ENCODE results near the gene PDE3B.
A peak's percentile ranks its signal among the peaks of the same experiment; 100 is the strongest.

PDE3B gene

DNA sequence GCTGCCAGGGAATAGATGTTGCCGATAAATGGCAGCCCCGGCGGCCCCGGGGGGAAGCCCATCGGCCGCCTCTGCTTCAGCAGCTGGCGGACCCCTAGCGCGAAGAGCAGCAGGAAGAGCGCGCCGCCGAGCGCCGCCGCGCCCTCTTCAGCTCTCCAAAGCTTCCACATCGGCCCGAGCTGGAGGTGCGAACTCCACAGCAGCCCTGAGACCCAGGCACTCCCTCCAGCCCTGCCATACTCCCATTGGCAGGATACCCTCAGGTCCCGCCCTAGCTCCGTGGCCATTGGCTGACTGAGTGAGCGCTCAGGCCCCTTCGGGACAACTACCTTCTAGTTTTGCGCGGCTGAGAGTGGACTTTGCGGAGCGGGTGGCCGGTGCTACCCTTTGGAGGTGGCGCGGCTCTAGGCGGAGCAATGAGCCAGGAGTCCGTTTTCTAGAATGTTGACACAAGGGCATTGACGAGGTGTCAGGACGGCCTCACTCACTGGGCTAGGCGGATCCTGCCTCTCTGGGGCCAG is 248.5 kb downstream of the PDE3B start, which contains the start of gene CYP2R1:
CYP2R1 (minus strand) TSS at position 196 of the 521 bp plus-strand sequence; CDS start at position 170, 26 bp downstream.
- DNase-seq, result peak; percentile 94

DNA sequence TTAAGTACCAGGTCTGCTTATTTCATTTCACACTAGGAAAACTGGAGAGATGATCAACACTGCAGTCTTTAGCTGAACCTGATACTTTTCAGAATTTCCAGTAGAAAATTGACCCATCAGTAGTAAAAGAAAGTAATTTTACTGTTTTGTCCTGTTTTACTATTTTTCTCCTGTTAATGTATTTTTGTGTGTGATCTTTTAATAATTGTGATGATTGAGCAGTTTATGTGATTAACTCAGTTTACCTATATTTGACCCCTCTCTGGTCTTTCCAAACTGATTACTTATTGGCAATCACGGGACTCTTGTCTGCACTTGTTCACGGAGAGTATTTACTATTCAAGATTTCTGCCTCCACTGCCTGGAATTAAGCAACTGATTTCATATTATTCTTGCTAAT is 249.0 kb downstream of the PDE3B start:
- DNase-seq, result no peak

DNA sequence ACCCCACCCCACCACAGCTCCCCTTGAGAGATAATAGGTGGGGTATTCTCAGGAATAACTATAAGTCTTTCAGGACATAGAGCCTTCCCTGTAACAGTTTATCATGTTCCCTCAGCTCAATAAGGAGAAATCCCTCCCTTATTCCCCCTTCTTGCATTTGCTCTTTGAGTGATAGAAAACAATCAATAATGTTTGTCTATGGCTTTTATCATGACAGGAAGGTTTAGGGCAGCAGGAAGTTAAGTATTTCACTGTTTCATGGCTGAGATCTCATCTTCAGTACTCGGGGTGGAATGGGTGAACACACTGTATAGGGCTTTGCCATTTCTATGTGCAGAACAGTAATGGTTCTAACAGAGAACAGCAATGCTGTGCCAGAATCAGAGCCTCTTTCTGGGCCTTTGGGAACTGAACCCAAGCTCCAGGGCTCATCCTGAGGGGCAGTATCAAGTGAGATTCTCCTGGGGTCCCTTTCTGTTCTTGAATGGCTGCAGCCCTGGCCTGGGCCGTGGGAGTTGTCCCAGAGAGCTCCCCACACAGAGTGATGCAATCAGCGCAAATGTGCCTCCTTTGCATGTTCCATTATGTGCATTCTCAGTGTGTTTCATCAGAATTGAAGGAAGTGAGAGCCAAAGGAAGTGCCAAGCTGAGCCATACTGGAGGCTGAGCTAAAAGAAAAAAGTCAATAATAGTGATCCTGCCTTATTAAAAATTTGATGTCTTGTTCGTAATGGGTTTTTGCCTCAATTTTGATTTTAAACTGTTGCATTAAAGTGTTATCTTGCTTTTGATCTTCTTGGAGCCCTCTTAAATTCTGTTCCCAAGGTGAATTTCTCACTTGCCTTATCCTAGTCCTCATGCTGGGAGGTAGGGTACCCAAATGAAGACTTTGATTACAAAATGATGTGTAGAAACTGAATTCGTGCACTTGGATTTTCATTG is 251.3 kb downstream of the PDE3B start:
- no peak for DNase-seq

DNA sequence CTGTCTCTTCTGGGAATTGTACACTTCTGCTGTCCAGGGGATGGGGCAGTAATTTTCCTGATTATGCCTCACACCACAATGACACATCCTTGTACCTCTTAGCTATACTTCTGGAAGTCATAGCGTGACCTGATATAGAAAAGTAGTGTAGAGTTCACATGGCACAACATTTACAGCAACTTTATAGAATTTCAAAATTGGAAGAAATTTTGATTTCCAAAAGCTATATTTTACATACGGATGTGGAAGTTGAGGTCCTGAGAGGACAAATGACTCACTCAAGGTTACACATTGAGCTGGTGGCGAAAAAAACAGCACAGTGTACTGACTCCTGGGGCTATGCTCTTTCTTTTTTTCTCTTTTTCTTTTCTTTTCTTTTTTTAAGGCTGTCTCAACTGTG is 254.8 kb downstream of the PDE3B start:
- DNase-seq, result no peak

DNA sequence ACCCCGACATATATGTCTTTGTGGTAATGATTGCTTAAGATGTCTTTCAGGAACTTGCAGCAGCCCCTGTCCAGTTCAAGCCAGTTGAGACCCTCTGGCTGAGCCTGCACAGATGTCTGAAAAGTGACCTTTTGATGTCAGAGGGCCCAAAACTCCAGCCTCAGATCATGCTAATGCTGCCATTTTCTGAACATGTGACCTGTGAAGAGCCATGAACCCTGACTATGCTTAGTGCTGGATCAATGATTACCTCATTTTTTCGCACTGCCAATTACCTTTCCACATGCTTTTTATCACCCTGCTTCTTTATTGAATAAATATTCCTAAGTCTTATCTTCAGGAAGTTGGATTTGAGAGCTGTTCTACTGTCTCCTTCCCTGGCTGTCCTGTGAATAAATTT is 255.3 kb downstream of the PDE3B start:
- DNase-seq, result no peak

DNA sequence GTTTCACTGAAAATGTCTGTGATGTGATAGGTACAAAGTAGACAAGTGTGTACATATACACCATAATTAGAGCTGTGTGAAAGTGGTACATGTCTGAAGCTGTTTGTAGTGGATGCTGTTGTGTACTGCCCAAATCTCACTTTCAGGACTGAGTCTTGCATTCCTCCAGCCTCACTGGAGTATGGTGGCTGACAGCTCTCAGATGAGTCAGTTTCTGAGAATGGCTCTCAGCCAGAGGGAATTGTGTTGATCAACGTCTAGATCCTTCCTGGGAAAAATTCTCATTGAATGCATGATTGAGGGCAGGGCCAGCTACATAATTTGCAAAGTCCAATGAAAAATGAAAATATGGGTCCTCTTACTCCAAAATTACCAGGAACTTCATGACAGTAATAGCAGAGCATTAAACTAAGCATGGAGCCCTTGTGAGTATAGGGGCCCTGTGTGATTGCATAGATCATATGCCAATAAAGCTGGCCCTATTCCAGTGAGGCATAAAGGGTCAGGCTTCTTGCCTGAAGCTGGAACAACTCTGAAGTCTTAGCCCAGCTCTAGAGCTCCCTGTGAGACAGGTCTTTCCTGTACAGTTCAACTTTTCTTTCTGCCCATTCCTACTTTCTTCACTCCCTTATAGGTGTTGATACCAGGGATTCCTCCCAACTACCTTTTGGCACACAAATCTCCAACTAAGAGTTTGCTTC is 259.2 kb downstream of the PDE3B start:
- no peak for DNase-seq

DNA sequence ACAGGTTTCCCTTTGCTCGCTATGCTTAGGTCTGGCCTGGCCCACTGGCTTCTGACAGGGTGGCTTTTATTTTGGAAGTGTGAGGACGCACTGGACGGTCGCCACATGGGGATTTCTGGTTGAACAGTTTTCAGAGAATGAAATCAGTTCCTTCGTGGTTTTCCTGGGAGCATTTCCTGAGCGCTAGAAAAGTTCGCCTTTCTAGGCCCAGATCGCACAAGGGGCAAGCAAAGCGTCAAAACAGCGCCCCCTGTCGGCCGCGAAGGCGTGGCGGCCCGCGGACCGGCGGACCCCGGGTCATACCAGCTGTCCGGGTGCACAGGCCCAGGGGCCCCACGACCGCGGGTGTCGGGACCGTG is 261.1 kb downstream of the PDE3B start:
- no peak for DNase-seq

DNA sequence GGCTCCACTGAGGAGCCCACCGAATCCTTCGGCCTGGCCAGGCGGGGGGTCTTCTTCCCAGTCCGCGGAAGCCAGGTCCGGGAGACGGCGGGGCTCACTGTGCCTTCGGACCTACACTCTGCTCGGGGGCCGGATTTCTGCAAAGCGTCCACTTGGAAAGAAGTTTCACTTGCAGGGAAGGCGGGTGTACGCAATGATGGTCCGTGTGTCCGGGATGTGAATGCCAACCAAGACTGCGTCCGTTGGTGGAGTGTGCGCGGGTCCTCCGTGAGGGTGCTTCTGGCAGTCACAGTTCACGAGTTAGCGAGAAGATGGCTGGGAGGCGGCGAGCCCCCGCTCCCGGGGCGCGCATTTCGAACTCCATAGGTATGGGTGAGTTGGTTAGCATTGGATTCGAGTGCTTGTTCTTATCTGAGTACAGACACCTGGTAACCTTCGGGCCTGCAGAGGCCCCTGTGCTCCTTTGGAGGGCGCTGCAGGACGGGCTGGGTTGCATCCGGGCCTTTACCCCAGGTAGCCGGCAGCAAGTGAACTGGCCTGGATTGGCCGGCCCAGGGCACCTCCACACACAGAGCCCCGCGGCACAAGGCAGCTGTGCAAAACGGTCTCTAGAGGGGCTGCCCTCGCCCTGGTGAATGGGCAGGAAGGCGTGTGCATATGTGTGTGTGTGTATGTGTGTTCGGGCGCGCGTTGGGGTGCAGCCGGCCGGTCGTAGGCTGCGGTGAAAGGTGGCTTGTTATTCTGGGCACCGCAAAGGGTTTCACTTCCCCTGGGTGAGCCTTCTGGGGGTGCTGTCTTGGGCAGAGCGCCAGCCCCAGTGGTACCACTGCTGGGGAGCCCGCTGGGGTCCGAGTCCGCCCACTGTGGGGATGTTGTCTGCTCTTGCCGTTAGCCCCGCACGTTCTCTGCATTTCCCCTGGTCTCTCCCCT is 261.8 kb downstream of the PDE3B start:
- no peak for DNase-seq

DNA sequence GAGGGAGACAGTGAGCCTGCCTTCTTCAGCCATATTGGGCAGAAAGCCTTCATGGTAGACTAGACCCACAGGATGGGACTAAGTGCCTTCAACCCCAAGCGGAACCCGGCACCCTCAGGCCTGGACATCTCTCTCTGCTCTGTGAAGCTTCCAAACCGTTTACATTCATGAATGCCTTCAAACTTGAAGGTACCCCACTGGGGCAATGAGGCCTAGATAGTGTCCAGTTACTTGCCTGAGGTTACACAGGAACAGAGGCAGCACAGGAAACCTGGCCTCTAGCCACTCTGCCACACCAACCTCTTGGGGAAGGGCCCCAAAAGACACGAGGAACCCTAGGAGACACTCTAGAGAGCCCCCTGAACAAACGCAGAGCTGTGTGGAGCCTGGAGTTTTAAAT is 263.0 kb downstream of the PDE3B start:
- DNase-seq, result no peak

DNA sequence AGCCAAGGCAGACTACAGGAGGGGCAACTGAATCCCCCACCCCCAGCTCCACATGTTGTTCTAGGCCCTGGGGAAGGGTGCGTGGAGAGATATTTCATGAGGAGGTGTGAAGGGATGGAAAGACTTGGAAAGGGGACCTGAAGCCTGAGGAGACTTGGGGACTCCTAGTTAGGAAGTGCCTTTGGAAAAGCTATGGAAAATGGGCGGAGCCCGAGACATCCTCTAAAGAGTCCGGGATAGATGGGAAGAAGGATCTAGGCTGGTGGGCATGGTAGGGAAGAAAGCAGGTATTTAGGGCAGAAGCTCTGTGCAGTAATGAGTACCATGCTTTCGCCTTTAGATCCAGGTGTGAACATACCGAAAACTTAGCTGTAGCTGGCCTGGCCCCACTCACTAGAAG is 263.4 kb downstream of the PDE3B start:
- DNase-seq, result no peak

DNA sequence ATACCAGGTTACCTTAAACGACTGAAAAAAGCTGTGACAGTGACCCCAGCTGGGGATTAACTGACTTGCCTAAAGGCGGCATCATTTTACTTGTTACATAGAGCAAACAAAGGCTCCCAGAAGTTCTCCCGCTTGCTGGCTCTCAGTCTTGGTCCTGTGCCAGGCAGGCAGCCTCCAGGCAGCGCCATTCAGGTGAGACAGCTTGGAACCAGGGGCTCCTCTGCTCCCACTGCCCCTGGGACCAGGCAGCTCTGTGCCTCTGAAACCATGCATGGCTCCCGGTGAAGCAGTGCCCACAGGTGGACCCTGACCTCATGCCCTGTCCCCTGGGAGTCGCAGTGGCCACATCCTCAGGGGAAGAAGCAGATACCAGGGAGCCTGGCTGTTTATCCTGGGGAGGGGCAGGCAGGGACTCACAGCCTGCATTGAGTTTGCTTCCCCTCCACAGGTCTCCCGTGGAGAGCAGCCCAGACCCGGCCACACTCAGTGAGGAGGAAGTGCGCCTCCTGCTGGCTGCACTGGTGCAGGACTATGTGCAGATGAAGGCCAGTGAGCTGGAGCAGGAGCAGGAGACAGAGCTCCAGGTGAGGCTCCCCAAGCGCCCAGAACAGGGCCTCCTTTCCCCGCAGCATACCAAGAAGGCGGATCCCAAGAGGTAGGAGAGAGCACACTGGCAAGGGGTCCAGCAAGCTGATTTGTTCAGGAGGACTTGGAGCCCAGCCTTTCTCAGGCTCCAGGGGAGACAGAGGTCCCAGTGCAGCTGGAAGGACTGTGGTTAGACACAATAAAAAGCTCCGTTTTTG is 264.0 kb downstream of the PDE3B start:
- DNase-seq, result peak; percentile 78

DNA sequence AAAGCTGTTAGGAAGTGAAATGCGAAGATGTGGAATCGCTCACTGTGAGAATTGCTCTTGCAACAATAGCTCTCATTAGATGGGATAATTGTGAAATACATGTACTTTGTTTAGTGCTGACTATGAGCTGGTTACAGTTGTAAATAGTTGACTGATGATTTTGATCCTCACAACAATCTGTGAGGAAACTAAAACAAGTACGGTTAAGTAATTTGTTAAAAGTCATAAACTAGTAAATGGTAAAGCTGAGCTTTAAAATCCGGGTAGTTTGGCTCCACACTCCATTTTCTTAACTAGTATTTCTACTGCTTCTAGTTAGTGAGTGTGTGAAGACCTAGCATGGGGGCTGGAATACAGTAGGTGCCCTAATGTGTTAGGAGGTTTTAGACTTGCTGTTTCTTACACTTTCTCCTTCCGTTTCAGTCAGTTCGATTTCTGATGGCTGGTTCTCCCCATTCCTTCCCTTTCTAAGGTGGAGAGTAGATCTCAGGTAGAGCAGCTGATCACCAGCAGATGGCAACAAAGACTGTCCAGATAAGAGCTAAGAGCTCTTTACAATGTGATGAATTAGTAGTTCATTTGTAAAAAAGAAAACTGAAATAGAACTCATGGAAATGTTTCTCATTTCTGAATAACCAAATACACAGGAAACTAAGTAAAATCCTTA is 264.7 kb downstream of the PDE3B start:
- DNase-seq, result peak; percentile 43

DNA sequence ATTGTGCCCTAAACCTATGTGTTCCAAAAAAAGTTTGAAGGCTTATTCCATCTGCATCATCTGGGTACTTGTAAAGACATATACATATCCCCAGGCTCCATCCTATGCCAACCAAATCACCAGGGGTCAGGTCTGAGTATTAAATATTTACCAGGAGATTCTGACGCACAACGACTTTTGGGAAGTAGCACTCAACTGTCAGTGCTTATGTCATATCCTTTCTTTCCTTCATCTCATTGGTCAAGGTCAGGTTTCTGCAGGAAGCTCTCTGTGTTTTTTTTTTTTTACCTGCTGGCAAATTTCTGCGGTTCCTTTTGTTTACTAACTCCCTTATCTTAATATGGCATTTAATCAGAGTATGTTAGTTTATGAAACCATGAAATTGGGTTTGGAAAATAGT is 270.9 kb downstream of the PDE3B start:
- no peak for DNase-seq

DNA sequence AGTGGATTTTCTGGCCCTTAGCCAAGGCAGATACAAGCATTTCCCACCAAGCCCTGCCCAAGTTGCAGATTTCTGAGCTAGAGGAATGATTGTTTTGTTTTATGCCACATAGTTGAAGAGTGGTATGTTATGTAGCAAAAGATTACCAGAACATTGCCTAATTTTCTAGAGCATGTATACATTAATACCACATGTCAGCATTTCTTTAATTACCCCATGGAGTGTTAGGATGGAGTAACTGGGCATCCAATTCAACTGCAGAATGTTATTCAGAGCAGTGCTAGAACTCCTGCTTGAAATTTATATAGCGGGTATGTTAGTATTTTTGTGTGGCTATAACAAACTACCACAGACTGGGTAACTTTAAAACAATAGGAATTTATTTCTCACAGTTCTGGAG is 272.8 kb downstream of the PDE3B start:
- no peak for DNase-seq
